ENCODE data around the gene GUCA1A.
"Not testable (repeated sequence)": the region's sequence is repeated elsewhere in the genome, so short reads cannot be mapped to it uniquely, and the experiment has no call there.

Gene GUCA1A

DNA sequence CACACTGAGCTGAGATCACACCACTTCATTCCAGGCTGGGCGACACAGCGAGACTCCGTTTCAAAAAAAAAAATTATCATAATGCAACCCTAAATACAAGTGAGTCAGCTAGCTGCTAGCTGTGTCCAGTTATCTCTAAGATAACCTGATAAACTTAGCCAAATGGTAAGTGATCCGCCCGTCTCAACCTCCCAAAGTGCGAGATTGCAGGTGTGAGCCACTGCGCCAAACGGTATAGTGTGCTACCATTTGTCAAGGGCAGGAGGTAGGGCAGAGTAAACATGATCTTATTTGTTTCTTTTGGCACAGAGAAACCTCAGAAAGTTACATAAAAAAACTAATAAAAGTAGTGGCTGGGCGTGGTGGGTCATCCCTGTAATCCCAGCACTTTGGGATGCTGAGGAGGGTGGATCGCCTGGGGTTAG is 26.0 kb upstream of the GUCA1A start:
- DNase-seq = no peak

- DNase-seq = no peak
Observed at GRCh38 chr6:42148058-42148457, 25.1 kb upstream of the GUCA1A start.

GRCh38 chr6:42150254-42150653 is 22.9 kb upstream of the GUCA1A start:
- no peak for DNase-seq

GRCh38 chr6:42152024-42152423 is 21.1 kb upstream of the GUCA1A start:
- no peak for DNase-seq

- DNase-seq = not testable (repeated sequence)
Observed at GRCh38 chr6:42152528-42153213, 20.5 kb upstream of the GUCA1A start.

- no peak for DNase-seq
Observed at GRCh38 chr6:42153921-42154320, 19.2 kb upstream of the GUCA1A start.

DNA sequence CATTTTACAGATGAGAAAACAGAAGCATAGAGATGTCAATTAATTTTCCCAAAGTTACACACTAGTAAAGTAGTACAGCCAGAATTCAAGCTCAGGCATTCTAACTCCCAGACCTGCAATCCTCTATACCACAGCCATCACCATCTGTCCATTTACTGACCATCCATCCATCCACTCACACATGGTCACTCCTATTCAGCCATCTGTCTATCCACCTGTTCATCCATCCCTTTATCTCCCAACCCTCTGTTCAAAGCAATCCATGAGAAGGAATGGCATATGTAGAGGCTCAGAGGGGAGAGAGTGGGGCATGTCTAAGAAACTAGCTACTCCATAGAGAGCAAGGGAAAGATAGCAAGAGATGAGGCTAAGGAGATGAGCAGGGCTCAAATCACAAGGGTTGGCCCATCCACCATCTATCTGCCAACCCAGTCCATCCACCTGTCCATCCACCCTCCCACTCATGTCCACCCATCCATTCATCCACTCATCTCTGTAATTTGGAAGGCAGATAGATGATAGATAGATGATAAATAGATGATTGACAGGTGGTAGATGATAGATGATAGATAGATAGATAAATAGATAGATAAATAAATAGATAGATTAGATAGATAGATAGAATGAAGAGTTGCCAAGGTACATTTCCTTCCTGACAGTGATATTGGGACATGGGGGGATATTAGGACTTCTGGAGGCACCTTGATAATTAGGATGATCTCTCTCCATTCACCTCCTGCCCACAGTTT is 18.5 kb upstream of the GUCA1A start:
- no peak for DNase-seq

- DNase-seq = no peak
Observed at GRCh38 chr6:42155293-42155692, 17.9 kb upstream of the GUCA1A start.

- DNase-seq = no peak
Observed at GRCh38 chr6:42156638-42157037, 16.5 kb upstream of the GUCA1A start.

DNA sequence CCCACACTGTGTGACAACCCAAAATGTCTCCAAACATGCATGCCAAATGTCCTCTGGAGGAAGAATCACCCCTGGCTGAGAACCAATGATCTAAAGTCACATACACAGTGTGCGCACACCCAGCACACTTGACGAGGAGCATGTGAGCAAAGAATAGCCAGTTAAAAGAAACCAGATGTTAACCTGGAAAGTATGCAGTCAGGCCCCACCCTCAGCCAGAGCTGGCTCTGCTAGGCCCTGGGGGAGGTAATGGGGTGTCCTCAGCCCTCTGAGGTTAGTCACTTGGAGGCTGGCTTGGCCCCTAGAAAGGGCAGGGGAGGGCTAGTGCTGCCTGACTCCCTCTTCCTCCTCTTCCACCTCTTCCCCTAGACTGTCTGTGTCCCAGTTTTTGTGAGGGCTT is 15.2 kb upstream of the GUCA1A start:
- no peak for DNase-seq

DNA sequence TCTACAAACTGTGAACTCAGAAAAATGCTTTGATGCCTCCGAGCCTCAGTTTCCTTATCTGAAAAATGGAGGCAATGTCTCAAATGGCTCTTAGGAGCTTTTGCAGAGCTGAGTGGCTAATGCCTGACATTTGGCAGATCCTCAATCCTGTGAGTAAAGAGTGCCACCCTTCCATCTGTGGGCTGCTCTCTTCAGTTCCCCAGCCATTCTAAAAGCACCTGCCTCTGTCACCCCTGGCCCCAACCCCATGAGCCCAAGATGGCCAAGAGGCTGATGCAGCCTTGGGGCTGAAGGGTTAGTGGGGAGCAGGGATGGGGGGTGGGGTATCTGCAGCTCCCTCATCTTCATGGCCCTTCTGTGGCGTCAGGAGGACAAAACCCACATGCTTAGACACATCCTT is 14.5 kb upstream of the GUCA1A start:
- no peak for DNase-seq

DNA sequence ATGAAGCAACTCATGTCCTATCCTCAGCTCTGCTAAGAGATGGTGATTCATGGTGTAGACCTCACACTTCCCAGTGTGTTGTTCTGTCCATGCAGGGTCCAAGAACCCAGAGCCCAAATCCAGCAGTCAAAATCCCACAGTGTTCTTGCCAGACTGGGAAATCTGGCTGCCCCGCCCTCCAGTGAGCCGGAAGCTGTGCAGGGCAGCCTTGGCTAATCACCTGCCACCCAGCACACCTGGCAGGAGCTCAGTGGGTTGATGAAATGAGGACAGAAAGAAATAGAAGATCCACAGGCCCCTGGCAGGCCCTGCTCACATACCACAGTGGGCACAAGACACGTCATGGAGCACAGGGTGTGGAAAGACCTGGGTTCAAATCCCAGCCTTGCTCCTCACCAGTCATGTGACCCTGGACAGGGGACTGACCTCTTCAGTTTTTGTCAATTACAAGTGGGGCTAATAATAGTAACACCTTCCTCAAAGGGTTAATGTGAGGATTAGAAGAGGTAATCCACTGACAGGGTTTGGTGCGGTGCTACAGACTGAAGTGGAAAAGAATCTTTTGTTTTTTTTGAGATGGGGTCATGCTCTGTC is 13.6 kb upstream of the GUCA1A start:
- DNase-seq = no peak

DNA sequence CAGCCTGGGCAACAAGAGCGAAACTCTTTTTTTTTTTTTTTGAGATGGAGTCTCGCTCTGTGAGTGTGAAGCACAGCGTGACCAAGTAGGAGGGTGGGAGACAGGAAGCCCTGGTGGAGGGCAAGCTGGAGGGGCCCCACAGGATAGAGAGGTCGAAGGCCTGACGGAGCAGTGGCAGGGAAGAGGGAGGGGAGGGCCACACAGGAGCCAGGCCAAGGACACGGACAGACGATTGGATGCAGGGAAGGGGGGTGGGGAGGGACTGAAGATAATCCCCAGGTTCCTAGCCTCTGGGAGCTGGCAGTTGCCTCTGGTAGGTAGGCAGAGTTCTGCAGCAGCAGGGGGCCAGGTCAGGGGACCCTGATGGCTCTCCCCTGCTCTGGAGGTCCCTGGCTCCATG is 10.8 kb upstream of the GUCA1A start:
- no peak for DNase-seq

DNA sequence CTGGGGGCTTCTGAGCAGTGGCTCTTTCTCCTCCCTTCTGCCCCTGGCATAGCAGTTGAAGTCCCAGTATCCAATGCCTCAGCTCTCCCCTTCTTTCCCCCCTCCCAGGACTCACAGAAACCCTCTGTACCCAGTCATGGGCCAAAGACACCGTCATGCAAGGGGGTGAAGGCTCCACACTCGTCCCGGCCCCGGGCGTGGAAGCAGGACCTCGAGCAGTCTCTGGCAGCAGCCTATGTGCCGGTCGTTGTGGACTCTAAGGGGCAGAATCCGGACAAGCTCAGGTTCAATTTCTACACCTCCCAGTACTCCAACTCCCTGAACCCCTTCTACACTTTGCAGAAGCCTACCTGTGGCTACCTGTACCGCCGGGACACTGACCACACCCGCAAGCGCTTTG is 10.4 kb upstream of the GUCA1A start:
- DNase-seq = no peak

GRCh38 chr6:42163981-42164380 is 9.2 kb upstream of the GUCA1A start:
- peak; percentile 37 to 52 (median 41) for DNase-seq

DNA sequence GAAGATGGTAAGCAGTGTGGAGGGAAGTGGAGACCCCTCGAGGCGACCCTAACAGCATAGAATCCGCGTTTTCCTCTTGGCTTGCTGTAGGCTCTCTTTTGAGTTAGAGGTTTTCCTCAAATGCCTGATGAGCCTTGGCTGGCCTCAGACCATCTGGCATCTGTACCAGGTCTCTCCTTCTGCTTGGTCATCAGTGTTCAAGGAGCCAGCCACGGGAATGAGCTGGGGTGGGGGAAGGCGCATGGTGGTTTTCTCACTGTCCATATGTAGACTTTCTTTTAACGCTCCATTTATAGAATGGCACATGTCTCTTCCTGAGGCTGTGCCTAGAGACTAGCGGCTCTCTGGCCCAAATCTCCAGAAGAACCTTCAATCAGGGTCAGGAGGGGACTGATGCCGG is 8.1 kb upstream of the GUCA1A start:
- DNase-seq = no peak

GRCh38 chr6:42166444-42167141 is 6.6 kb upstream of the GUCA1A start:
- DNase-seq = peak; percentile 70 to 83 (median 81)

DNA sequence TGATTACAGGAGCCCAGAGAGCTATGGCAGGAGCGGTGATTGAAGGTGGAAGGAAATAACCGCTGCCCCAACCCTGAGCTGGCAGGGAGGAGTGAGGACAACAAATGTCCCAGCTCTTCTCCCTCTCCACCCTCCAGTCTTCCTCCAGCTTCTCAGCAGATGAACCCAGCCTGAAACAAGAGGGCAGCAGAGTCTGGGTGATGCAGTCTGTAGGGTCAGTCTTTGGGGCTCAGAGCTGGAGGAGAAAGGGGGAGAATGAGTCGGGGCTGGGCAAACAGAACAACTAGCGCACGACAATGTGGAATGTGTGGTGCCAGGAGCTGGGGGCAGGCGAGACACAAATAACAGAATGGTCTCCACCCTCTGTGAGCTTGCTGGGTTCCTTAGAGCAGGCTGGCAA is 4.5 kb upstream of the GUCA1A start:
- DNase-seq = no peak

- not testable (repeated sequence) for DNase-seq
Observed at GRCh38 chr6:42169780-42170179, 3.4 kb upstream of the GUCA1A start.

DNA sequence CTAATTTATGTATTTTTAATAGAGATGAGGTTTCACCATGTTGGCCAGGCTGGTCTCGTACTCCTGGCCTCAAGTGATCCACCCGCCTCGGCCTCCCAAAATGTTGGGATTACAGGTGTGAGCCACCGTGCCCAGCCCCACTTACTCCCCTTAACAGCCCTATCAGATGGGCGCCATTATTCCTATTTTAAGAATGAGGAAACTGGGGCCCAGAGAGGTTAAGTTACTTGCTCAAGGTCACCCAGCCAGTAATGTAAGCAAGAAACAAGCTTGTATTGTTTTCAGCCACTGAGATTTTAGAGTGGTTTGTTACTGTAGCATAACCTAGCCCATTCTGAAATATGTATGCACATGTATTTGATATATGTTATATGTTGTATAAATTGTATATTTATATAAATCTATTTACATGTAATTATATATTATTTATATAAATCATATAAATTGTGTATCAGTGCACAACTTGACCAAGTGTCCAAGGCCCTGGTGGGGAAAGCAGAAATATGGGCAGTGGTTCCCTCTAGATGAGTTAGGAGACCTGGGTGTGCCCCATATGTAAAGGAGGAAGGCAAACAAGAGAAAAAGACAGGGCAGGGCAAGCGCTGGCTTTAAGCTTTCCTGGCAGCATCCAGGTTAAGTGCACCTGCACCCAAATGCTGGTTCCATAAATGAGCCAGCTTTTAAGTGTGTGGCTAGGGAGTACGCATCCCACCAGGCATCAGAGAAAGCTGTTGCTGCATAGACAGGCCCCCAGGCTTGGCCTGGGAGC is 1.2 kb upstream of the GUCA1A start:
- no peak for DNase-seq

- DNase-seq = no peak
Observed at GRCh38 chr6:42175860-42176259, 2.7 kb downstream of the GUCA1A start.

GRCh38 chr6:42176981-42177380 is 3.8 kb downstream of the GUCA1A start:
- no peak for DNase-seq
